Activated naive CD8-positive, alpha-beta T cell treated with anti-CD3 and anti-CD28 coated beads, Interleukin-2, amount 10 ng/mL, durations not matched to agents 7 days and 5 days (primary cell): ENCODE measurements around the gene CMBL. TPM values are rescaled to one million over a fixed set of nuclear protein-coding genes. Genes with fewer than 3 reads are reported as not detected.
"Not testable (repeated sequence)": the region's sequence is repeated elsewhere in the genome, so short reads cannot be mapped to it uniquely, and the experiment has no call there.

Experiments used
- ATAC-seq: fragments of 150-1000 bp; cut with Tn5 transposase; one replicate; pipeline ENCODE4 v1.10.0; 2021; ENCODE audit warnings: low read depth, moderate library complexity
- POLR2A ChIA-PET: fragments of 350-600 bp; sonication (Branson Sonifier 250); formaldehyde crosslinking; loops from one replicate; lab custom pipeline; 2021; ENCODE audit warnings: antibody characterized with exemption; lab: Charles Lee
- DNase-seq: peaks from one replicate; pipeline ENCODE4 v3.0.0; 2021
- H3K27ac Mint-ChIP-seq: one replicate; pipeline ENCODE4 v1.8.0; 2022; ENCODE audit warnings: mild to moderate bottlenecking, mixed read lengths
- H3K27me3 Mint-ChIP-seq: one replicate; pipeline ENCODE4 v1.8.0; 2022; ENCODE audit warnings: mild to moderate bottlenecking, moderate library complexity, mixed read lengths
- H3K36me3 Mint-ChIP-seq: one replicate; pipeline ENCODE4 v1.8.0; 2021; ENCODE audit warnings: mild to moderate bottlenecking, mixed read lengths
- H3K4me1 Mint-ChIP-seq: one replicate; pipeline ENCODE4 v1.8.0; 2021; ENCODE audit warnings: mixed read lengths
- H3K4me3 Mint-ChIP-seq: one replicate; pipeline ENCODE4 v1.8.0; 2022; ENCODE audit warnings: mild to moderate bottlenecking, moderate library complexity, mixed read lengths
- H3K9me3 Mint-ChIP-seq: one replicate; pipeline ENCODE4 v1.8.0; 2021; ENCODE audit warnings: mixed read lengths
- total RNA-seq, 2 experiments: library from RNA; stranded (reverse); gene quantifications; one replicate each; pipeline ENCODE4 v1.2.3, GENCODE V29; 2021

CMBL gene
- total RNA-seq, 2 experiments from 2014 or later, result 2.4 to 2.8 TPM

- DNase-seq, result no peak
- H3K27me3 Mint-ChIP-seq, result peaks cover 12% of the 10 kb centered on the region
- H3K4me3 Mint-ChIP-seq, result no peak overlapping the region
- POLR2A ChIA-PET, result no interaction called here
- H3K9me3 Mint-ChIP-seq, result no peaks in the 10 kb centered on the region
- no peaks in the 10 kb centered on the region for H3K4me1 Mint-ChIP-seq
- no peak for ATAC-seq
- H3K27ac Mint-ChIP-seq, result no peak overlapping the region
- peaks cover 2% of the 10 kb centered on the region for H3K36me3 Mint-ChIP-seq
Observed at GRCh38 chr5:10295619-10296326, 11.9 kb downstream of the CMBL start.

GRCh38 chr5:10293907-10294662 lies 13.6 kb downstream of the CMBL start:
- Mint-ChIP-seq H3K27me3 (peaks cover 12% of the 10 kb centered on the region), H3K27ac (no peak overlapping the region), H3K36me3 (no peaks in the 10 kb centered on the region), H3K4me3 (no peak overlapping the region), H3K4me1 (no peaks in the 10 kb centered on the region), H3K9me3 (no peaks in the 10 kb centered on the region)
- no peak for ATAC-seq
- DNase-seq, result no peak
- POLR2A ChIA-PET, result interaction anchor here (0.7 kb wide), 1 partner anchor 339 kb away, joined by 3 read pairs; no protein-coding TSS in a partner anchor

GRCh38 chr5:10291692-10292339 lies 15.9 kb downstream of the CMBL start:
- DNase-seq (no peak), ATAC-seq (no peak)
- H3K27me3 Mint-ChIP-seq, result peaks cover 9% of the 10 kb centered on the region
- H3K4me1 Mint-ChIP-seq, result peaks cover 4% of the 10 kb centered on the region
- no peaks in the 10 kb centered on the region for H3K36me3 Mint-ChIP-seq
- H3K4me3 Mint-ChIP-seq, result no peak overlapping the region
- POLR2A ChIA-PET, result no interaction called here
- no peaks in the 10 kb centered on the region for H3K9me3 Mint-ChIP-seq
- H3K27ac Mint-ChIP-seq, result no peak overlapping the region

GRCh38 chr5:10290438-10290837 lies 17.3 kb downstream of the CMBL start:
- no peaks in the 10 kb centered on the region for H3K36me3 Mint-ChIP-seq
- peaks cover 4% of the 10 kb centered on the region for H3K4me1 Mint-ChIP-seq
- H3K4me3 Mint-ChIP-seq, result no peak overlapping the region
- H3K27ac Mint-ChIP-seq, result no peak overlapping the region
- H3K27me3 Mint-ChIP-seq, result peaks cover 9% of the 10 kb centered on the region
- H3K9me3 Mint-ChIP-seq, result no peaks in the 10 kb centered on the region
- ATAC-seq, result no peak
- POLR2A ChIA-PET, result no interaction called here
- DNase-seq, result no peak

- Mint-ChIP-seq H3K27me3 (peaks cover 11% of the 10 kb centered on the region), H3K27ac (no peak overlapping the region), H3K4me3 (no peak overlapping the region), H3K9me3 (no peaks in the 10 kb centered on the region), H3K36me3 (no peaks in the 10 kb centered on the region), H3K4me1 (peaks cover 4% of the 10 kb centered on the region)
- ATAC-seq, result no peak
- POLR2A ChIA-PET, result no interaction called here
- no peak for DNase-seq
Observed at GRCh38 chr5:10289991-10290390, 17.7 kb downstream of the CMBL start.

- no peaks in the 10 kb centered on the region for H3K36me3 Mint-ChIP-seq
- POLR2A ChIA-PET, result no interaction called here
- H3K27ac Mint-ChIP-seq, result no peak overlapping the region
- H3K9me3 Mint-ChIP-seq, result no peaks in the 10 kb centered on the region
- peaks cover 11% of the 10 kb centered on the region for H3K27me3 Mint-ChIP-seq
- H3K4me3 Mint-ChIP-seq, result no peak overlapping the region
- peaks cover 4% of the 10 kb centered on the region for H3K4me1 Mint-ChIP-seq
- no peak for DNase-seq
- ATAC-seq, result no peak
Observed at GRCh38 chr5:10289353-10289752, 18.3 kb downstream of the CMBL start.

GRCh38 chr5:10288592-10289219 lies 19.0 kb downstream of the CMBL start:
- peak; percentile 37 for DNase-seq
- POLR2A ChIA-PET, result no interaction called here
- H3K27me3 Mint-ChIP-seq, result peaks cover 9% of the 10 kb centered on the region
- no peak for ATAC-seq
- no peaks in the 10 kb centered on the region for H3K9me3 Mint-ChIP-seq
- H3K36me3 Mint-ChIP-seq, result no peaks in the 10 kb centered on the region
- H3K4me3 Mint-ChIP-seq, result no peak overlapping the region
- peaks cover 4% of the 10 kb centered on the region for H3K4me1 Mint-ChIP-seq
- no peak overlapping the region for H3K27ac Mint-ChIP-seq

- DNase-seq (no peak), ATAC-seq (no peak)
- POLR2A ChIA-PET, result no interaction called here
- Mint-ChIP-seq H3K9me3 (no peaks in the 10 kb centered on the region), H3K4me1 (peaks cover 4% of the 10 kb centered on the region), H3K36me3 (no peaks in the 10 kb centered on the region), H3K4me3 (no peak overlapping the region), H3K27me3 (peaks cover 2% of the 10 kb centered on the region), H3K27ac (no peak overlapping the region)
Observed at GRCh38 chr5:10286862-10287227, 20.9 kb downstream of the CMBL start.

GRCh38 chr5:10286162-10286861 lies 21.4 kb downstream of the CMBL start:
- Mint-ChIP-seq H3K4me1 (peaks cover 4% of the 10 kb centered on the region), H3K4me3 (no peak overlapping the region), H3K27me3 (peaks cover 2% of the 10 kb centered on the region), H3K27ac (no peak overlapping the region), H3K9me3 (no peaks in the 10 kb centered on the region), H3K36me3 (no peaks in the 10 kb centered on the region)
- POLR2A ChIA-PET, result interaction anchor here (0.6 to 0.7 kb wide), 2 partner anchors 36 to 68 kb away, joined by 3 read pairs; no protein-coding TSS in a partner anchor
- no peak for DNase-seq
- ATAC-seq, result no peak

GRCh38 chr5:10285362-10285761 lies 22.3 kb downstream of the CMBL start:
- H3K36me3 Mint-ChIP-seq, H3K4me3 Mint-ChIP-seq, H3K27ac Mint-ChIP-seq, H3K4me1 Mint-ChIP-seq, DNase-seq, H3K27me3 Mint-ChIP-seq, H3K9me3 Mint-ChIP-seq, ATAC-seq: not testable (repeated sequence)
- POLR2A ChIA-PET, result interaction anchor here (0.7 kb wide), 1 partner anchor 69 kb away, joined by 3 read pairs; no protein-coding TSS in a partner anchor

- H3K36me3 Mint-ChIP-seq, result no peaks in the 10 kb centered on the region
- H3K9me3 Mint-ChIP-seq, result no peaks in the 10 kb centered on the region
- peak; percentile 84 for DNase-seq
- peak; percentile 97 for ATAC-seq
- H3K27me3 Mint-ChIP-seq, result peaks cover 2% of the 10 kb centered on the region
- peaks cover 4% of the 10 kb centered on the region for H3K4me1 Mint-ChIP-seq
- H3K4me3 Mint-ChIP-seq, result no peak overlapping the region
- POLR2A ChIA-PET, result no interaction called here
- H3K27ac Mint-ChIP-seq, result no peak overlapping the region
Observed at GRCh38 chr5:10283927-10284635, 23.6 kb downstream of the CMBL start.

- H3K4me1 Mint-ChIP-seq, result peaks cover 7% of the 10 kb centered on the region
- H3K9me3 Mint-ChIP-seq, result no peaks in the 10 kb centered on the region
- POLR2A ChIA-PET, result no interaction called here
- DNase-seq (no peak), ATAC-seq (no peak)
- no peak overlapping the region for H3K4me3 Mint-ChIP-seq
- no peak overlapping the region for H3K27ac Mint-ChIP-seq
- H3K27me3 Mint-ChIP-seq, result peaks cover 14% of the 10 kb centered on the region
- H3K36me3 Mint-ChIP-seq, result no peaks in the 10 kb centered on the region
Observed at GRCh38 chr5:10279925-10280720, 27.6 kb downstream of the CMBL start.
